HG03457 (cell line): ENCODE measurements around the gene THAP3.

Experiments used
- ATAC-seq: cut with Tn5 transposase; IDR thresholded peaks from one replicate; pipeline ENCODE4 v1.9.1; 2021; ENCODE audit warnings: moderate number of reproducible peaks; ENCODE audit not compliant: unreplicated experiment

The THAP3 gene

GRCh38 chr1:6666696-6667095 lies 42.0 kb downstream of the THAP3 start:
- no peak for ATAC-seq

DNA sequence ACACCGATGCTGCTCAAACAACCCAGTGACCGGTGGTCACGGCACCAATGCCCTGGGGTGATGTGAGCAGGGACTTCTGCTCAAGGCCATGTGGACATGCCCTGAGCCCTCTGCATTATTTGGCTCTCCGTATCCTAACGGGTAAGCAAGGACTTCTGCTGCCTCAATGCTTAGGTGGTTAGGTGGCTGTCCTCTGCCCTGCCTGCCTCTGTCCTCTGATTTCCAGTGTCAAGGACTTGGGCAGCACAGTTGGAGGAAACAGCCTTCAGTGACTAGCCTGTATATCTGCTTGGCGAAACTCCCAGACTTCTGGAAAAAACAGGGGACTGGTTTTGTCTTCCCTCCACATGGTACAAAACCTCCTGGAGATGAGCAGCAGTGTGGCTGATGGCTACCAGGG lies 42.5 kb downstream of the THAP3 start:
- no peak for ATAC-seq

DNA sequence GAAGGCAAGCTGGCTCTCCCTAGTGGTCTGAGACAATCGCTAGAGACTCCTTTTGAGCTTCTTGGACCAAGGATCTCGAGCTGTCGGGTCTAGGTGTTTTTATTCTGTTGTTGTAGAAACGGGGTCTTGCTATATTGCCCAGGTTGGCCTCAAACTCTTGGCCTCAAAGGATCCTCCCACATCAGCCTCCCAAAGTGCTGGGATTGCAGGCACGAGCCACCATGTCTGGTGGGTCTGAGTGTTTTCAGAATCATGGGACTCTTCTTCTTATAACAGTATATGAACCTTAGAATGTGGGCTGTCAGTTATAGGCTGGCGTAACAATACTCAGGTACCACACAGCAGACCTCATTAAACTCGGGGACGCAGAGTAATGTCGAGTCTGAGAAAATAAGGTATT lies 43.8 kb downstream of the THAP3 start:
- no peak for ATAC-seq

DNA sequence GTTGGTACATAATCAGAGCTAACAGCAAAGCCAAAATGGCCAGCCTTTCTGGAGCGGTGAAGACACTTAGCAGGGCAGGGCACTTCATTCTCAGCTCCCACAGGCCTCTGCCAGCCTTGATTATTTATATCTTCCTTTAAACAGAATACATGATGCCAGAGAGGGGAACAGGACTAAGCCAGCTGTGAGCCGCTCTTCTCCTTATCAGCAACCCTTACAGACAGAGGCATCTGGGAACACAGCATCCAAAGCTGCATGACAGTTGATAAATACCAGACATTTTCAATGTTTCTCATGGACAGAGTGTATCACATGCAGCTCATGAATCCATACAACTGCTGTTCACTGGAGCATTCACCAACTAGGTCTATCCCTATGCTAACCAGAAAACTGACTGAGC lies 47.9 kb downstream of the THAP3 start:
- no peak for ATAC-seq

GRCh38 chr1:6673816-6674398 lies 49.2 kb downstream of the THAP3 start:
- ATAC-seq, result no peak

GRCh38 chr1:6674771-6675170 lies 50.1 kb downstream of the THAP3 start:
- no peak for ATAC-seq

DNA sequence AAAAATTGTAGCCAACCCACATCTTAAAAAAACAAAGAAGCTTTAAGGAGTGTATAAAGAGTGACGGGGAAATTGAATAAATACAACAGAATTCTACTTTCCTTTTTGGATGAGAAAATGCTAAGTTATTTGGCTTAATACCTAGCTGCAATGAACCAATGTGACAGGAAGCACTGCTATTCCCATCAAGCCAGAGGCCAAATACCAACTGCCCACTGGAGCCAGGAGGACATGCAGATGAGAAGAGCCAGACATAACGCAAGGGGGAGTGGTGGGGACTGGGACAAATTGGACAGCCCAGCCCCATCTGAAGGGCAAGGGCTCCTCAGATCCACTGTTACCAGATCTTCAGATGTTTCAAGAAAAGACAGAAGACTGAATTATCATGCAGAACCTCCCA lies 51.3 kb downstream of the THAP3 start:
- ATAC-seq, result no peak
